Measurements from ENCODE around the gene TUBD1. TPM values are rescaled to one million over a fixed set of nuclear protein-coding genes. Genes with fewer than 3 reads are reported as not detected.
A peak's percentile ranks its signal among the peaks of the same experiment; 100 is the strongest.

Gene TUBD1
- total and polyA plus RNA-seq, 2 of the 13 experiments (the other 11 are each of a cell fraction or from before 2014, with no cell fraction given), result 18.2 to 25.9 TPM

DNA sequence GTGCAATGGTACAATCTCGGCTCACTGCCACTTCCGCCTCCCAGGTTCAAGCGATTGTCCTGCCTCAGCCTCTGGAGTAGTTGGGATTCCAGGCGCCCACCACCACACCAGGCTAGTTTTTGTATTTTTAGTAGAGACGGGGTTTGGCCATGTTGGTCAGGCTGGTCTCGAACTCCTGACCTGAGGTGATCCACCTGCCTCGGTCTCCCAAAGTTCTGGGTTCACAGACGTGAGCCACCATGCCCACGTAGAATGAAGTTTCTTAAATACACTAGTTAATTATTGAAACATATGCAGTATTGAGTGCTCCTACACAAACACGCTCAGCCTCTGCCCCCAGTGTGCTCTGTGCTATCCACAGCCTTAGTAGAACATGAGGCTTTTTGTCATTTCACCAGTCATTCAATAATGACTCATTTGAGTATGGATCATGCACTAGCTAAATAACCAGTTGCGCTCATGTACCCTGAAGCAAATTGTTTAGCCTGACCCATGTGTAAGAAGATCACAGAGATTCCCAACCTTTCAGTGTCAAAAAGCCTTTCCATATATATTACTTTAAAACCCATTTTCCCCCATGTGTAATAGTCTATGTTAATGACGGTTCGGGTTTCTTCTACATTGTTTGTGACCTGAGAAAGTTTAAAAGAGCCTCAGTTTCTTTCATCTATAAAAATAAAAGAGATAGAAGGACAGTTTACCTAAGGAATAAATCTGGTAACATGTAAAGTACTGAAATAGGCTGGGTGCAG is 49.7 kb downstream of the TUBD1 start (continued):
- peak; percentile 65; the same call in 1 of the 2 replicates for TF ChIP-seq FOXA3 (CRISPR knock-in tag; IDR thresholded peaks at IDR 0.05)
- TF ChIP-seq, protein P1, sequence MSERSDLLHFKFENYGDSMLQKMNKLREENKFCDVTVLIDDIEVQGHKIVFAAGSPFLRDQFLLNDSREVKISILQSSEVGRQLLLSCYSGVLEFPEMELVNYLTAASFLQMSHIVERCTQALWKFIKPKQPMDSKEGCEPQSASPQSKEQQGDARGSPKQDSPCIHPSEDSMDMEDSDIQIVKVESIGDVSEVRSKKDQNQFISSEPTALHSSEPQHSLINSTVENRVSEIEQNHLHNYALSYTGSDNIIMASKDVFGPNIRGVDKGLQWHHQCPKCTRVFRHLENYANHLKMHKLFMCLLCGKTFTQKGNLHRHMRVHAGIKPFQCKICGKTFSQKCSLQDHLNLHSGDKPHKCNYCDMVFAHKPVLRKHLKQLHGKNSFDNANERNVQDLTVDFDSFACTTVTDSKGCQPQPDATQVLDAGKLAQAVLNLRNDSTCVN (CRISPR knock-in tag; IDR thresholded peaks at IDR 0.05; ENCODE audit: borderline replicate concordance), result no peak
- peak; percentile 59; the same call in 1 of the 2 replicates for TF ChIP-seq MTA1 (CRISPR knock-in tag; IDR thresholded peaks at IDR 0.05; ENCODE audit: borderline replicate concordance)
- no peak; the same call in 1 of the 2 replicates for TF ChIP-seq SP2 (CRISPR knock-in tag; IDR thresholded peaks at IDR 0.05)
- peak; percentile 60; the same call in 1 of the 2 replicates for TF ChIP-seq RARG (CRISPR knock-in tag; IDR thresholded peaks at IDR 0.05; ENCODE audit: low read depth)
- TF ChIP-seq ZNF564 (CRISPR knock-in tag; IDR thresholded peaks at IDR 0.05), result no peak; the same call in 1 of the 2 replicates
- 0 out of 2 replicates have a peak, but pooled peaks have one; percentile 10 for TF ChIP-seq HDAC2 (CRISPR knock-in tag; IDR thresholded peaks at IDR 0.05)
- TF ChIP-seq, protein P2, sequence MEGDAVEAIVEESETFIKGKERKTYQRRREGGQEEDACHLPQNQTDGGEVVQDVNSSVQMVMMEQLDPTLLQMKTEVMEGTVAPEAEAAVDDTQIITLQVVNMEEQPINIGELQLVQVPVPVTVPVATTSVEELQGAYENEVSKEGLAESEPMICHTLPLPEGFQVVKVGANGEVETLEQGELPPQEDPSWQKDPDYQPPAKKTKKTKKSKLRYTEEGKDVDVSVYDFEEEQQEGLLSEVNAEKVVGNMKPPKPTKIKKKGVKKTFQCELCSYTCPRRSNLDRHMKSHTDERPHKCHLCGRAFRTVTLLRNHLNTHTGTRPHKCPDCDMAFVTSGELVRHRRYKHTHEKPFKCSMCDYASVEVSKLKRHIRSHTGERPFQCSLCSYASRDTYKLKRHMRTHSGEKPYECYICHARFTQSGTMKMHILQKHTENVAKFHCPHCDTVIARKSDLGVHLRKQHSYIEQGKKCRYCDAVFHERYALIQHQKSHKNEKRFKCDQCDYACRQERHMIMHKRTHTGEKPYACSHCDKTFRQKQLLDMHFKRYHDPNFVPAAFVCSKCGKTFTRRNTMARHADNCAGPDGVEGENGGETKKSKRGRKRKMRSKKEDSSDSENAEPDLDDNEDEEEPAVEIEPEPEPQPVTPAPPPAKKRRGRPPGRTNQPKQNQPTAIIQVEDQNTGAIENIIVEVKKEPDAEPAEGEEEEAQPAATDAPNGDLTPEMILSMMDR (CRISPR knock-in tag; IDR thresholded peaks at IDR 0.05), result no peak
- TF ChIP-seq ZNF510 (CRISPR knock-in tag; IDR thresholded peaks at IDR 0.05; ENCODE audit: low read depth), result peak; percentile 45; the same call in 1 of the 2 replicates
- TF ChIP-seq MIER3 (CRISPR knock-in tag; IDR thresholded peaks at IDR 0.05; ENCODE audit: borderline replicate concordance), result peak; percentile 62; the same call in 1 of the 2 replicates
- TF ChIP-seq JARID2 (CRISPR knock-in tag; IDR thresholded peaks at IDR 0.05; ENCODE audit: insufficient replicate concordance), result peak; percentile 52
- TF ChIP-seq MEIS1 (CRISPR knock-in tag; IDR thresholded peaks at IDR 0.05; ENCODE audit: borderline replicate concordance), result peak; percentile 41
- TF ChIP-seq, protein P3, sequence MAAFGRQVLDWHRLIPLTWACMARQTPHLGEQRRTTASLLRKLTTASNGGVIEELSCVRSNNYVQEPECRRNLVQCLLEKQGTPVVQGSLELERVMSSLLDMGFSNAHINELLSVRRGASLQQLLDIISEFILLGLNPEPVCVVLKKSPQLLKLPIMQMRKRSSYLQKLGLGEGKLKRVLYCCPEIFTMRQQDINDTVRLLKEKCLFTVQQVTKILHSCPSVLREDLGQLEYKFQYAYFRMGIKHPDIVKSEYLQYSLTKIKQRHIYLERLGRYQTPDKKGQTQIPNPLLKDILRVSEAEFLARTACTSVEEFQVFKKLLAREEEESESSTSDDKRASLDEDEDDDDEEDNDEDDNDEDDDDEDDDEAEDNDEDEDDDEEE (CRISPR knock-in tag; IDR thresholded peaks at IDR 0.05), result no peak; the same call in 1 of the 2 replicates
- TF ChIP-seq ZNF878 (CRISPR knock-in tag; IDR thresholded peaks at IDR 0.05), result peak; percentile 82
- TF ChIP-seq FIP1L1 (IDR thresholded peaks at IDR 0.05; ENCODE audit: borderline replicate concordance, insufficient read depth, low read depth, low read length), result no peak; the same call in none of the 2 replicates
- TF ChIP-seq, protein P4, sequence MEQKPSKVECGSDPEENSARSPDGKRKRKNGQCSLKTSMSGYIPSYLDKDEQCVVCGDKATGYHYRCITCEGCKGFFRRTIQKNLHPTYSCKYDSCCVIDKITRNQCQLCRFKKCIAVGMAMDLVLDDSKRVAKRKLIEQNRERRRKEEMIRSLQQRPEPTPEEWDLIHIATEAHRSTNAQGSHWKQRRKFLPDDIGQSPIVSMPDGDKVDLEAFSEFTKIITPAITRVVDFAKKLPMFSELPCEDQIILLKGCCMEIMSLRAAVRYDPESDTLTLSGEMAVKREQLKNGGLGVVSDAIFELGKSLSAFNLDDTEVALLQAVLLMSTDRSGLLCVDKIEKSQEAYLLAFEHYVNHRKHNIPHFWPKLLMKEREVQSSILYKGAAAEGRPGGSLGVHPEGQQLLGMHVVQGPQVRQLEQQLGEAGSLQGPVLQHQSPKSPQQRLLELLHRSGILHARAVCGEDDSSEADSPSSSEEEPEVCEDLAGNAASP (CRISPR knock-in tag; IDR thresholded peaks at IDR 0.05; ENCODE audit: borderline replicate concordance), result peak; percentile 68
- TF ChIP-seq, protein P5, sequence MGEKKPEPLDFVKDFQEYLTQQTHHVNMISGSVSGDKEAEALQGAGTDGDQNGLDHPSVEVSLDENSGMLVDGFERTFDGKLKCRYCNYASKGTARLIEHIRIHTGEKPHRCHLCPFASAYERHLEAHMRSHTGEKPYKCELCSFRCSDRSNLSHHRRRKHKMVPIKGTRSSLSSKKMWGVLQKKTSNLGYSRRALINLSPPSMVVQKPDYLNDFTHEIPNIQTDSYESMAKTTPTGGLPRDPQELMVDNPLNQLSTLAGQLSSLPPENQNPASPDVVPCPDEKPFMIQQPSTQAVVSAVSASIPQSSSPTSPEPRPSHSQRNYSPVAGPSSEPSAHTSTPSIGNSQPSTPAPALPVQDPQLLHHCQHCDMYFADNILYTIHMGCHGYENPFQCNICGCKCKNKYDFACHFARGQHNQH (CRISPR knock-in tag; IDR thresholded peaks at IDR 0.05), result peak; percentile 88
- TF ChIP-seq RFX3 (CRISPR knock-in tag; IDR thresholded peaks at IDR 0.05), result peak; percentile 40; the same call in 1 of the 2 replicates
- no peak for TF ChIP-seq MTF1 (CRISPR knock-in tag; IDR thresholded peaks at IDR 0.05)
- TF ChIP-seq FOXA1 (IDR thresholded peaks at IDR 0.05), result no peak
- TF ChIP-seq FOXA1 (CRISPR knock-in tag; IDR thresholded peaks at IDR 0.05), result peak; percentile 50; the same call in 1 of the 2 replicates
- TF ChIP-seq CHD4 (IDR thresholded peaks at IDR 0.05; ENCODE audit: borderline replicate concordance, low read length), result peak; percentile 86
- peak; percentile 79 for TF ChIP-seq FOXO1 (CRISPR knock-in tag; IDR thresholded peaks at IDR 0.05)
- peak; percentile 22; the same call in 1 of the 2 replicates for TF ChIP-seq HOXD1 (CRISPR knock-in tag; IDR thresholded peaks at IDR 0.05)
